IMR-90 (cell line): Measurements from ENCODE around the gene BGN. TPM values are rescaled to one million over a fixed set of nuclear protein-coding genes. Genes with fewer than 3 reads are reported as not detected.

Experiments
- ATAC-seq: fragments of 200-7000 bp; cut with Tn5 transposase; 2 replicates; pipeline ENCODE4 v1.9.1; 2020; ENCODE audit warnings: low read depth, mild to moderate bottlenecking, moderate library complexity
- BruUV-seq: library from RNA; stranded (reverse); fragments of 400-500 nt; replicated peaks from 2 replicates; lab custom pipeline; 2021; lab: Mats Ljungman, UMichigan
- CTCF ChIA-PET: fragments of 300-600 bp; formaldehyde crosslinking; extraction: SDS; loops from one replicate; lab custom pipeline; 2021; ENCODE audit warnings: antibody characterized with exemption; lab: Yijun Ruan, JAX
- POLR2A ChIA-PET: fragments of 300-600 bp; sonication (Branson Sonifier 250); formaldehyde crosslinking; loops from one replicate; lab custom pipeline; 2022; ENCODE audit warnings: antibody characterized with exemption; ENCODE audit not compliant: unreplicated experiment; lab: Charles Lee
- DNase-seq: peaks from one replicate; pipeline ENCODE4 v3.0.0; 2013
- H2AFZ ChIP-seq: replicated peaks from 2 replicates; pipeline ENCODE3; 2013; ENCODE audit warnings: low read length, mild to moderate bottlenecking; ENCODE audit not compliant: poor library complexity
- H2AK5ac ChIP-seq: 2 replicates; pipeline ENCODE4 v1.6.1; 2013; ENCODE audit warnings: low read depth, low read length, inconsistent platforms
- H2AK9ac ChIP-seq: replicated peaks from 2 replicates; pipeline ENCODE3; 2013; ENCODE audit warnings: mild to moderate bottlenecking, low read depth, low read length, moderate library complexity; ENCODE audit not compliant: poor library complexity
- H2BK120ac ChIP-seq: 2 replicates; pipeline ENCODE4 v1.6.1; 2013; ENCODE audit warnings: low read depth, low read length, inconsistent platforms
- H2BK15ac ChIP-seq: 3 replicates; pipeline ENCODE4 v1.6.1; 2013; ENCODE audit warnings: low read depth, low read length, inconsistent platforms
- H2BK20ac ChIP-seq: 2 replicates; pipeline ENCODE4 v1.6.1; 2013; ENCODE audit warnings: low read depth, mild to moderate bottlenecking, inconsistent platforms, low read length, moderate library complexity
- H2BK5ac ChIP-seq: 2 replicates; pipeline ENCODE4 v1.6.1; 2013; ENCODE audit warnings: mild to moderate bottlenecking, low read depth, low read length, inconsistent platforms; ENCODE audit not compliant: poor library complexity, severe bottlenecking
- H3K14ac ChIP-seq: replicated peaks from 2 replicates; pipeline ENCODE4 v1.6.1; 2013; ENCODE audit warnings: low read depth, low read length, inconsistent platforms
- H3K18ac ChIP-seq: 2 replicates; pipeline ENCODE4 v1.6.1; 2013; ENCODE audit warnings: low read depth, low read length, control low read depth
- H3K23ac ChIP-seq: 2 replicates; pipeline ENCODE4 v1.6.1; 2013; ENCODE audit warnings: low read depth, low read length, inconsistent platforms
- H3K27ac ChIP-seq: 2 replicates; pipeline ENCODE4 v1.5.1; 2013; ENCODE audit warnings: mild to moderate bottlenecking, control low read depth, low read length; ENCODE audit not compliant: insufficient read depth
- H3K27me3 ChIP-seq: 2 replicates; pipeline ENCODE4 v1.6.1; 2013; ENCODE audit warnings: low read length; ENCODE audit not compliant: control insufficient read depth, insufficient read depth
- H3K36me3 ChIP-seq: 2 replicates; pipeline ENCODE4 v1.6.1; 2013; ENCODE audit warnings: low read length, mixed read lengths; ENCODE audit not compliant: control insufficient read depth, insufficient read depth
- H3K4ac ChIP-seq: 2 replicates; pipeline ENCODE4 v1.6.1; 2013; ENCODE audit warnings: low read depth, low read length, inconsistent platforms
- H3K4me1 ChIP-seq: 2 replicates; pipeline ENCODE4 v1.6.1; 2013; ENCODE audit warnings: low read length, mixed read lengths; ENCODE audit not compliant: control insufficient read depth, insufficient read depth
- H3K4me2 ChIP-seq: 2 replicates; pipeline ENCODE4 v1.6.1; 2013; ENCODE audit warnings: low read depth, mild to moderate bottlenecking, control low read depth, low read length, moderate library complexity
- H3K4me3 ChIP-seq: 2 replicates; pipeline ENCODE4 v1.5.1; 2013; ENCODE audit warnings: low read depth, mild to moderate bottlenecking, control low read depth, low read length, moderate library complexity; ENCODE audit not compliant: insufficient read depth
- H3K56ac ChIP-seq: 2 replicates; pipeline ENCODE4 v1.6.1; 2013; ENCODE audit warnings: low read length, inconsistent platforms; ENCODE audit not compliant: insufficient read depth; ENCODE audit errors: extremely low read depth
- H3K79me1 ChIP-seq, 2 experiments: 2 replicates each; pipeline ENCODE4 v1.6.1; 2013; ENCODE audit warnings: low read length in 2 of 2, inconsistent platforms in 1 of 2, low read depth in 1 of 2
- H3K9ac ChIP-seq: 2 replicates; pipeline ENCODE4 v1.6.1; 2013; ENCODE audit warnings: low read depth, low read length, control low read depth
- H3K9me1 ChIP-seq: 2 replicates; pipeline ENCODE4 v1.6.1; 2013; ENCODE audit warnings: low read length, inconsistent platforms; ENCODE audit not compliant: insufficient read depth
- H3K9me3 ChIP-seq: 2 replicates; pipeline ENCODE4 v1.6.1; 2013; ENCODE audit warnings: low read length; ENCODE audit not compliant: control insufficient read depth, insufficient read depth
- H4K20me1 ChIP-seq: 2 replicates; pipeline ENCODE4 v1.6.1; 2013; ENCODE audit warnings: low read length, inconsistent platforms; ENCODE audit not compliant: insufficient read depth
- H4K5ac ChIP-seq: 2 replicates; pipeline ENCODE4 v1.6.1; 2013; ENCODE audit warnings: mild to moderate bottlenecking, low read depth, low read length, control low read depth
- H4K8ac ChIP-seq, 2 experiments: 2 replicates each; pipeline ENCODE4 v1.6.1; 2013; ENCODE audit warnings: low read depth in 2 of 2, low read length in 2 of 2, control low read depth in 1 of 2, inconsistent platforms in 1 of 2
- H4K91ac ChIP-seq: 2 replicates; pipeline ENCODE4 v1.6.1; 2013; ENCODE audit warnings: low read depth, low read length, inconsistent platforms; ENCODE audit not compliant: insufficient read depth
- FOS ChIP-seq: fragments of 150-350 bp; IDR thresholded peaks from 2 replicates; pipeline ENCODE4 v1.6.1; 2016; ENCODE audit warnings: low read depth, low read length
- WGBS, 2 experiments: methylation state at CpG; one replicate each; pipeline versions ENCODE4 v1.1.5 to v1.1.7; 2013; ENCODE audit warnings: missing lambda C conversion rate in 2 of 2; ENCODE audit not compliant: insufficient read length in 1 of 2; ENCODE audit errors: extremely low coverage in 2 of 2; 5-methylcytosine and 5-hydroxymethylcytosine counted together
- dilution Hi-C: fragments of 300-500 bp; cut with HindIII; formaldehyde crosslinking; loops from one replicate; pipeline ENCODE4 v1.14.3; 2018; ENCODE audit warnings: low sequenced_read_pairs; ENCODE audit not compliant: unreplicated experiment
- in situ Hi-C: fragments of 300-500 bp; cut with MboI; formaldehyde crosslinking; loops from 3 replicates; pipeline ENCODE4 v1.14.3; 2019; ENCODE audit warnings: low sequenced_read_pairs, inconsistent platforms, mixed read lengths
- intact Hi-C: fragments of 100-400 bp; cut with micrococcal nuclease; formaldehyde crosslinking; loops from 2 replicates; pipeline ENCODE4 v1.10.0; 2022
- polyA plus RNA-seq, 3 experiments: library from polyadenylated mRNA; depleted of rRNA; stranded (reverse); fragments of >200 nt; gene quantifications; 2 replicates each; pipeline ENCODE4 v1.2.3, GENCODE V29; 2012; ENCODE audit warnings: low replicate concordance in 1 of 3
- total RNA-seq: library from RNA; depleted of rRNA; stranded (reverse); fragments of >200 nt; gene quantifications from 2 replicates; pipeline ENCODE4 v1.2.3, GENCODE V29; 2012

The BGN gene
- total and polyA plus RNA-seq, 2 of the 4 experiments (the other 2 are of a cell fraction), result 11.3 to 298 TPM

- peak overlapping the region; percentile 35; the same call in 1 of the 2 replicates for H2AK5ac ChIP-seq
- ChIA-PET POLR2A (no interaction called here), CTCF (no interaction called here)
- no peak overlapping the region for H3K27ac ChIP-seq
- no peaks in the 10 kb centered on the region for H3K27me3 ChIP-seq
- TF ChIP-seq FOS, result no peak
- peaks cover 0 to 10% of the 10 kb centered on the region in 2 experiments; a peak in 2 of 4 replicates for H3K79me1 ChIP-seq
- no peak overlapping the region for H2BK5ac ChIP-seq
- H3K4me1 ChIP-seq, result peaks cover 33% of the 10 kb centered on the region
- peak overlapping the region; percentile 61; the same call in 1 of the 2 replicates for H2BK20ac ChIP-seq
- H3K4me3 ChIP-seq, result no peak overlapping the region
- intact Hi-C loops, result no loop called here
- no peak overlapping the region for H2BK15ac ChIP-seq
- ATAC-seq, result no peak
- no peak overlapping the region for H3K18ac ChIP-seq
- WGBS, 2 experiments, result no CpG with 5 or more reads among the region's 10 CpGs
- H4K91ac ChIP-seq, result peak overlapping the region; percentile 66
- no peak overlapping the region; a peak in 1 of 4 replicates for H4K8ac ChIP-seq
- H3K23ac ChIP-seq, result no peak overlapping the region
- dilution Hi-C loops, result no loop called here
- peaks cover 23% of the 10 kb centered on the region for H3K9me1 ChIP-seq
- H2BK120ac ChIP-seq, result peak overlapping the region; percentile 54
- in situ Hi-C loops, result loop anchor here (25.0 kb wide), 1 partner anchor 437 kb away; no protein-coding TSS in a partner anchor
- no peak overlapping the region for H2AFZ ChIP-seq
- H3K14ac ChIP-seq, result peak overlapping the region; percentile 41; the same call in 1 of the 2 replicates
- no peak overlapping the region for H3K56ac ChIP-seq
- DNase-seq, result no peak
- peak overlapping the region; percentile 85 for H2AK9ac ChIP-seq
- BruUV-seq, result no TSS peak
- H4K5ac ChIP-seq, result no peak overlapping the region
- H3K36me3 ChIP-seq, result no peaks in the 10 kb centered on the region
- no peaks in the 10 kb centered on the region for H4K20me1 ChIP-seq
- no peak overlapping the region for H3K4me2 ChIP-seq
- H3K4ac ChIP-seq, result peak overlapping the region; percentile 79
- H3K9ac ChIP-seq, result no peak overlapping the region
- no peaks in the 10 kb centered on the region for H3K9me3 ChIP-seq
Observed at GRCh38 chrX:153474266-153474665, 20.5 kb upstream of the BGN start.
